Breast epithelium (tissue), 3 donors: Measurements from ENCODE around the gene SWAP70.

ENCODE experiments used
- CTCF ChIP-seq, 3 donors: fragments of 450-650 bp; IDR thresholded peaks; one replicate each; pipeline ENCODE4 v1.5.1; 2016 to 2017; ENCODE audit warnings: antibody characterized with exemption in 3 of 3, mild to moderate bottlenecking in 3 of 3, moderate library complexity in 3 of 3
- POLR2A ChIP-seq: fragments of 450-650 bp; IDR thresholded peaks from one replicate; pipeline ENCODE4 v1.6.1; 2016; ENCODE audit warnings: antibody characterized with exemption, mild to moderate bottlenecking, moderate library complexity
- POLR2AphosphoS5 ChIP-seq, 3 donors: sonication (generic); formaldehyde crosslinking; IDR thresholded peaks; one replicate each; pipeline ENCODE4 v1.6.1; 2017; ENCODE audit warnings: antibody characterized with exemption in 3 of 3

- TF ChIP-seq CTCF (IDR thresholded peaks at IDR 0.05) (no peak), POLR2A (no peak), POLR2AphosphoS5 (IDR thresholded peaks at IDR 0.05) (no peak)
These were observed 20.1 kb upstream of the SWAP70 start for GRCh38 chr11:9643751-9644150.
